ENCODE results near the gene CDAN1.

CDAN1 gene

DNA sequence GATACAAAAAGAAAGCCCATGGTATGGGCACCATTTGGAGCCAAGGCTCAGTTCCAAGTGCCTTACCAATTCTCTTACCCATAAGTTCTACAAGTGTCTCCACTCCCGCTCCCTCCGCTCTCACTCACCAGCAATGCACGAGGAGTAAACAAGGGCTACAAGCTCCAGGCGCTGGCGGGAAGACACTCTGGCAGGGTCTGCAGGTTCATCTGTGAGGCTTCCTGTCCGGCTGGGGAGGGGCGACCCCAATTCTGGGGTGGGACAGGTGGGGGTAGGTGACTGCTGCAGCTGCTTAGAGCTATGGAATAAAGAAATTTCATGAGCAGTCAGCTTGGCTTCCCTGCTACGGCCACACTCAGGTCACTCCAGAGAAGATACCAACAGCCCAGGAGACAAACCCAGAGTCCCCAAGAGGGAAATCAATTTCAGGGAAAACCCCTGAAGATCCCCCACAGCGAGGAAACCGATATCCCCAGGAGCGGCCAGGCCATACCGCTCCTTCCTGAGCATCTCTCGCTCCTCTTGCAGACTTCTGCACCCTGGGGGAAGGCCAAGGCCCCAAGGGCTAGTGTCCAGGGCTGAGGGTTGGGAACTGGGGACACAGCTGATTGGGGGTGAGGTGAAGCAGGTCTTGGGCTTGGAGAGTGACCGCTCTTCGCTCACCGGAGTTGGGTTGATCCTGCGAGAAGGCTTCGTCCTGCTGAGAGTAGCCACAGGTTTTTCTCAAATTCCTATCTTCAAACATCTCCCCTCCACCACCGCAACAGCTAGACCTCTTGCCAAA lies 1.4 kb downstream of the CDAN1 start:
- DNase-seq (ENCODE audit: low read depth in 1 of 2, low spot score in 1 of 2), result no peak

DNA sequence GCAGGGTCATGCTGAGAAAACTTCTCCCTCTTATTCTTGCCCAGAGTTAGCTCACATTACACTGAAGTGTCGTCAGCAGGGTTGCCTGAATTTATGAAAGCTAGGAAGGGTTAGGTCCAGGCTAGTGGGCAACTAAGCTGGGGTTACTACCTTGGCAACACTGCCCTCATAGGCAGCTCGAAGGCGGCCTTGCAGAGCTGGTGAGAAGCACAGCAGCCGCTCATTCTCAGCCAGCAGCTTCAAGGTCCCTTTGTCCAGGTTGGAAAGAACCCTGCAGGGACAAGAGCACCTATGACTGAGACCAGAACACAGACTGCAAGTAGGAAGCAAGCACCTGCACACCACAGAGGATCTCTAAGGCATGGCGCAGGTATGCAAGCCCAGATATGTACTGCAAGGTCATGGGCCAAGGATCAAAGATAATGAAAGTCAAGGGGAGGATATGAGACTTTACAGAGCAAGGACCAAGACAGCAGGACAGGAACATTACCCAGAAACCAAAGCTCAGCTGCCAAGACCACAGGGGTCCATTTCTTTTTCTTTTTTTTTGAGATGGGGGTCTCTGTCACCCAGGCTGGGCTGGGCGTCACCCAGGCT lies 2.8 kb downstream of the CDAN1 start:
- no peak for DNase-seq (ENCODE audit: low read depth in 1 of 2, low spot score in 1 of 2)

DNA sequence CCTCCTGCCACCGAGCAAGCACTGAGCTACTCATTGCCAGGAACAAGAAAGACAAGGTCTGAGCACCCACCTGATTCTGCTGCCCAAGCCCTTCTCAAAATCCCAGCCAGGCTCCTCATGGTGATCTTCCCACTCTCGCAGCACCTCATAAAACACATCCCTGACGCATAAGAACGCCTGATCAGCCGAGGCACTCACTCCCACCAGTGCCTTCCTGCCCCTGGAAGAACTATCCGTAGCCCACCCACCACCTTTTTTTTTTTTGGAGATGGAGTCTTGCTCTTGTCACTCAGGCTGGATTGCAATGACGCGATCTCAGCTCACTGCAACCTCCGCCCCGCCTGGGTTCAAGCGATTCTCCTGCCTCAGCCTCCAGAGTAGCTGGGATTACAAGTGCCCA lies 3.9 kb downstream of the CDAN1 start:
- no peak for DNase-seq (ENCODE audit: low read depth in 1 of 2, low spot score in 1 of 2)

DNA sequence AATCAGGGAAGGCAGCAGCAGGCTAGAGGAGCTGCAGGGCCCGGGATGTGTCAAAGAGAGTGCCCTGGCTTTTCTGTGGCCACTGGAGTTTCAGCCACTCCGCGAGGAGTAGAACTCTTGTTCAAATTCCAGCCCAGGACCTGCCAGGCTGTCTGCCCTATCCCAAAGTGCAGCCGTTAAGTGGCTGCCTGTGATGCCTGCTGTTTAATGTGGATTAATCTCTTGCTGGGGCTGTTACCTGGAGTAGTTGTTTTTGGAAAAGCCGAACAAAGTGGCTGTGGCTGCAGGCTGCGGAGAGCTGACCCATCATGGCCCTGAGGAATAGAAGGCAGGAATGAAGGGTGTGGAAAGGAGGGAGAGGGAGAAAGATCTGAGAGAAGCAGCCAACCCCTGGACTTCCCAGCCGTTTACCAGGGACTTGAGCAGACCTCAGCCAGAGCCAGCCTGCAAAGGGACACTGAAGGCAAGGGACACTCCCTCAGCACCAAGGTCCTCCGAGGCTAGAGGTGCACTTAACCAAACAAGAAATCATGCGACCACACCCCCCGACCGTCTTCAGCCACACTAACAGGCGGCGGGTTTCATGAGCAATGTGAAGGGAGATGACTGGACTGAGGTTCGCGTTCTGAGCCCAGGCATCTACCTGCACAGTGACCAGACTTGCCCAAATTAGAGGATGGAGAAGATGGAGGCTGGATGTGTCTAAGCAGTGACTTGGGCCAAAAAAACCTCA lies 4.7 kb downstream of the CDAN1 start:
- no peak for DNase-seq (ENCODE audit: low read depth in 1 of 2, low spot score in 1 of 2)

DNA sequence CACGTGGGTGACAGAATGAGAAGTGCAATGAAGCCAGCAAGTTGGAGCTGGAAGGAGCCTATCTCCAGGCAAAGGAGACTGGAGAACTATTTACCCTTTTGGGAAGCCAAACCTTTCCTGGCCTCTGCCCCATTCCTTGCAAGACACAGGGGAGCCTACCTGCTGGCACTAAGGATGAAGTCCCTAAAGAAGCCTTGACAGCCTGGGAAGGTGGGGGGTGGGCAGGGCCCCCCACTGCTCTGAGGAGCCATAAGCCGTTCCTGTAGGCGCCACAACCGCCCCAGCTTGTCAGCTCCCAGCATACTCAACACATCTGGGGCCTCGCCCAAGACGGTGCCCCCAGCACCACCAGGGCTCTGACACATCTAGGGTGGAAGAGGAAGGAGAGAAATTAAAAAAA lies 5.5 kb downstream of the CDAN1 start:
- DNase-seq (ENCODE audit: low read depth in 1 of 2, low spot score in 1 of 2), result no peak

DNA sequence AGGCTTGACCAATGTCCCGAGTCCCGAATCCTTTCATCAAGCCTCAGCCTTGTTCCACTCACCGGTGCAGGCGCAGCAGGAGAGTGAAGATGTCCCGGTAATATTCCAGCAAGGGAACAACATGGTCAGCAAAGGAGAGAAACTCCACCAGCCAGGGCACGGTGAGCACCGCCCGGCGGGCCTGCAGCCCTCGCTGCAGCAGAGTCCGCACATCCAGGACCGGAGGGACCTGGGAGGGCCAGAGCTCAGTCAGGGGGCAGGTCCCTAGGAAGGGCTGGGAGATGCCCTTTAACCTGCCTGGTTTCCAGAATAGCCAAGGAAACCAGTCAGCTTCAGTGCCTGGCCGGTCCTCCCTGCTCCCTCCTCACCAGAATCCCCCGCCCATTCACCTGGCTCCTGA lies 6.4 kb downstream of the CDAN1 start:
- no peak for DNase-seq (ENCODE audit: low read depth in 1 of 2, low spot score in 1 of 2)

DNA sequence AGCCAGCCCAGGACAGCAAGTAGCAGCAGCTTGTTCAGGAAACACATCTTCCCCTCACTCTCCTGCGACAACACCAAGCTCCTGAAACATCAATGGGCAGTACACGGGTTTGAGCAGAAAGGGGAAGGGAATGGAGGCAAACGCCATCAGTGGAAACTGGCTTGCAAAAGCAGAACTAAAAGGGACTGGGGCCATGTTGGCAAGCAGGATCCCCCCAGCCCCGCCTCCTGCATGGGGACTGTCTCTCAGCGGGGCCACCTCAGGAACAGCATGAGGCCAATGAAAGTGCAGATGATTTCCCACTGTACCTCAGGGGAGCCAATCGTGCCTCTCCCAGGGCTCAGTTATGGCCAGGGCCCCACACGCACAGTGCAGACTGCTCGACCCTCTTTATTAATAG lies 6.8 kb downstream of the CDAN1 start:
- DNase-seq (ENCODE audit: low read depth in 1 of 2, low spot score in 1 of 2), result no peak

DNA sequence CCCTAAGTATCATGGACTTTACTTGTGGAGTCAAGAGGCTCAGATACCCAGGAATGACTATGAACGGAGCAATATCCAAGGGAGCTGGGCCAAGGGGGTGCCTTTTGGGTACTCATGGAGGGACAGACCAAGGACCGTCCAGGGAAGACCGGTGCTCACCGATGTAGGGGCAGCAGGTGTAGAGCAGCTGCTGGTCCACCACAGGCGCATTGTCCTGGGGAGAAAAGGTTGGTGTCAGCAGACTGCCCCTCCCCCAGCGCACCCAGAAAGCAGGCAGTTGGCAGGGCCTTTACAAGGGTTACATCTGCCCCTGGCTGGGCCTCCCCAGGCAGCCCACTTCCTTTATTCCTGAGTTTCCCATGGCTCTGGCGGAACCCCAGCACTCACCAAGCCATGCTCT lies 7.5 kb downstream of the CDAN1 start:
- no peak for DNase-seq (ENCODE audit: low read depth in 1 of 2, low spot score in 1 of 2)

DNA sequence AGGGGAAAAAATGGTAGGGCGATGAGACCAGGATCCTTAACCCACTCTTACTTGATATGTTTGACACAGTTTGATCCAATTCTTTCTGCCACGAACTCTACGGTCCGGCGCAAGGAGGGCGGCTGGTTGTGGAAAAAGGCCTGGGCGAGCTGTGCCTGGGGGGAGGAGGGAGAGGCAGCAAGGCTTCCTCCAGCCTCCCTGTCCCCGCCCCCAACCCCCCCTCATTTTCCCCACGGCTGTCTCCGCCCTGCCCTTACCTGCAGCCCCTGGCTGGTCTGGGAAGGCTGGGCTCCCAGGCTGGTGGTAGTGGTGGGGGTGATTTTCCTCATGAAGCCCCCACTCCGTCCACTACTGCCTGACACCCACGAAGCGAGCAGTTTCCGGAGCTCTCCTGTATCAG lies 8.0 kb downstream of the CDAN1 start:
- no peak for DNase-seq (ENCODE audit: low read depth in 1 of 2, low spot score in 1 of 2)

DNA sequence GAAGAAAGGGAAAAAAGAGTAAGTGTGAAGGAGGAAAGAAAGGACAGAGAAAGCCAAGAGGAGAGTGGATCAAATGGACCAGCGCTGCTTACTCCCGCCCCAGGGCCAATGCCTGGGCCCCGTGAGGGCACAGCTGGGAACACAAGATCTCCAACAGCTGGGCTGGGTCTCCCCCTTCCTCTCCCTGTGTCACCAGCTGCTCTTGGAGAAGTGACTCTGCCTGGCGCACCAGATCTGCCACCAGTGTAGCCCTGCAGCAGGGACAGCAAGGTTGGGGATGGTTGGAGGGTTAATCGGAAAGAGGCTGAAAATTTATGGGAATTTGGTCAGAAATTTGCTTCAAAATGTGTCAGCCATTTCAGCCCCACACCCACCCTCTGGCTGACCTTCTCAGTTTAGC lies 8.4 kb downstream of the CDAN1 start:
- DNase-seq (ENCODE audit: low read depth in 1 of 2, low spot score in 1 of 2), result no peak

DNA sequence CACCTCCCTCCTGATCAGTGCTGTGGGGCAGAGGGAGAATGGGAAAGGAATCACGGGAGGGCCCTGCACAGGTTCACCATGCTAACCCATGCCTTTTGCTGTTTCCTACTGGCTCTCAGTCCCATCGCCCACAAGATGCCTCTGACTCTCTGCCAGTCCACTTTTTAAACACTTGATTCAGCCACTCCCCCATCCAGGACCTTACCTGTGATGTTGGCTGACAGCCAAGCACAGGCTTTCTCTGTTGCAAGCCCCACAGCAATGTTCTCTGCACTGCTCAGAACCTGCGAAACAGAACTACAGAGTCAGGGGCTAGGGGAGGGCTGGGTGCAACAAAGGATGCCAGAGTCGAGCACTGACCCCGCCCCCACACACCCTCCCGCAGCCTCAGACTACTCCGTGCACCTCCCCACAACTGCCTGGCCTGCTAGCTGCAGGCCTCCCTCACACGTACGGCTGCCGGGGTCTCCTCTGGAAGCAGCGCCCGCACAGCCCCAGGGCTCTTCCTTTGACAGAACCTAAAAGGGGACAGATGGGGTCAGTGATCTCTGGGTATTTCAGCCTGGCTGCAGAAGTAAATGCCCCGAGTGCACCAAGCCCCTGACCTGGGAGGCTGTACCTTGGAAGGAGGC lies 9.1 kb downstream of the CDAN1 start:
- no peak for DNase-seq (ENCODE audit: low read depth in 1 of 2, low spot score in 1 of 2)

DNA sequence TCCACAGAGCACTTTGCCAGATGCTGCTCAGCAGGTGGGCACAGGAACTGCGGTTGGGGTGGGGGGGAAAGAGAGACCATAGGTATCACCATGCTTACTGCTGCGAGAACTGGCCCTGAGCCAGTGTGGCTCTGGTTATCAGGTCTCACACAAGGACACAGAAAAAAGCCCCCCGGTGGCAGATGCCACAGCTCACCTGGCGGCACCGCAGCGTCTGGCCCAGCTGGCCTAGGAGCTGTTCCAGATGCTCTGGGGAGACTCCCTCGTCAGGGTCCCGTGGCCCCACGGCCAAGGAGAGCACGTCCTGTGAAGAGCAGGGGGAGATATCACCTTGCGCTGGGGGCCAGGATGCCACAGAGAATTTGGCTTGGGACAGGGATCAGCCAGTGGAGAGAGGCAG lies 10.8 kb downstream of the CDAN1 start:
- no peak for DNase-seq (ENCODE audit: low read depth in 1 of 2, low spot score in 1 of 2)

DNA sequence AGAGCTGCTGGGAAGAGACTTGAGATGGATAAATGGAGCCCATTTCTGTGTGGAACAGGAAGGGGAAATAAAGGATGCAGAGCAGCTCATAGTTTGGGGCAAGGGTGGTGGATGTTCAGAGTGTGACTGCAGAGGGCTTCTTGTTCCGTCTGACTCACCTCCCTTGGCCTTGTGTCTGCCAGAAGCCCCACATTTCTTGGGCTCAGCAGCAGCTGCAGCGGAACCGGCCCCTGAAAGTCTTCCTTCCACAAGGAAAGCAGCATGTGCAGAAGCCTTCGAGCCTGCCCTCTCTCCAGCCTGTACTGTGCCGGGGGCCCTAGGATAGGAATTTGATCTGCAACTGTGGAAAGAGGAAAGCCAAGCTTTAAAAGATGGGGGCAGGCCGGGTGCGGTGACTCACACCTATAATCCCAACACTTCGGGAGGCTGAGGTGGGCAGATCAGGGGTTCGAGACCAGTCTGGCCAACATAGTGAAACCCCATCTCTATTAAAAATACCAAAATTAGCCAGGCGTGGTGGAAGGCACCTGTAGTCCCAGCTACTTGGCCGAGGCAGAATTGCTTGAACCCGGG lies 11.5 kb downstream of the CDAN1 start:
- DNase-seq (ENCODE audit: low read depth in 1 of 2, low spot score in 1 of 2), result no peak

DNA sequence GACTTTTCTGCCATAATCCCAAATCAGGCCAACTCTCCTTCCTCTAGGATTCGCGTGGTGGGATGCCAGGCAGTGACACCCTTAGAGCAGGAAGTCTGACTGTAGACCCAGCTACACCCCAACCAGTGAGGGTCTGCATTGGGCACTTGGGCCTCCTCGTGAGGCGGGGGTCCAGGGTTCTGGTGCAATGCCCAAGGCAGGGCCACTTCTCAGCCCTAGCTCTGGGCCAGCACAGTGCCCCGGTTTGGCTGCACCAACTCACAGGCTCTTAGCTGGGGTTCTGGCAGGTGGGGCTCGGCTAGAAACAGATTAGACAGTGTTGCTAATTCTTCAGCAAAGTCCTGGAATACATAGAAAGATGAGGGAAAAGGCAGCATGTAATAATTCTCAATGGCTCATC lies 12.7 kb downstream of the CDAN1 start:
- no peak for DNase-seq (ENCODE audit: low read depth in 1 of 2, low spot score in 1 of 2)

DNA sequence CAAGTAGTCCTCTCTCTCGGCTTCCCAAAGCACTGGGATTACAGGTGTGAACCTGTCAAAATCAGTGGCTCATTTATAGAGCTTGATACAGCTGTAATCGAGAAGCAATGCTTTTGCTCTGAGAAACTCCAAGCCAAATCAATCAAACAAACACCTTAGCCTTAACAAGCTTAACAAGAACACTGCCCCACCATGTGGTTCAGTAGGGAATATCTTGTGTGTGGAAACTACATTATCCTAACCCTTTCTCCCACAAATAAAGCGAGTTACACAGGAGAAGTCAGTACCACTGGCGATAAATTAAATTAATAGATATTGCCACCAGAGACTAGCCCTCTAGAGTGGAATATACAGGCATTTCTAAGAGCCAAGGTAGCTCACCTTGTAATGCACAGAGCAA lies 13.9 kb downstream of the CDAN1 start:
- DNase-seq (ENCODE audit: low read depth in 1 of 2, low spot score in 1 of 2), result no peak

DNA sequence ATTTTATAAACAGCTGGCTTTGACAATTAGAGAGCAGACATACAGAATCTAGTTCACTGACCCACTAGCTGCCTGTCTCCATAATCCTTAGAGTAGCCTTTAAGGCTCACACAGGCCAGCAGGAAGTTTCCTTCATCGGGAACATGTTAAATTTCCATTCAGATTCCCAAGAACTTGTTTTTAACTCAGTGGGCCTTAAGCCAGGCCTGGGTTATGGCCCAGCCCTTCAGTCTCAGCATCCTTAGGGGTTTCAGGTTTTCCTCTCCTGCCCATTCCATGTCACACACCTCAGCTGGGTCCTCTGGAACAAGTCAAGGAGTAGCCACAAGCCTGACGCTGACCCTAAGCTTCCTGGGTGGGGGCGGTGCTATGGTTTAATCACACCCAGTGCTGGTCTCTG lies 15.0 kb downstream of the CDAN1 start:
- no peak for DNase-seq (ENCODE audit: low read depth in 1 of 2, low spot score in 1 of 2)

DNA sequence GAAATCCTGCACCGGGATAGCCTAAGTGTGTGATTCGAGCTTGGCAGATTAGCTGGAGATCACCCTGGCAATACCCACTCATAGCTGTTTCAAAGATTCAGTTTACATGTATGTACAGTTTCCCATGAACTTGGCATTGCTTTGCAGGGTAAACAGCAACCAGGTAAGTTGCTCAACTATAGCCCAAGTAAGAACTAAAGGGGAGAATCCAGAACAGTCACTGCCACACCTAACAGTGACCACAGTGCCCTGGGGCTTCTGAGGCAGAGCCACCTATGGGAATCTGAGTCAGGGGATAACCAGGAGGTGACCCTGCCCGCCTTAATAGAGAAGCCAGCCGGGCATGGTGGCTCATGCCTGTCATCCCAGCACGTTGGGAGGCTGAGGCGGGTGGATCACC lies 15.9 kb downstream of the CDAN1 start:
- no peak for DNase-seq (ENCODE audit: low read depth in 1 of 2, low spot score in 1 of 2)

DNA sequence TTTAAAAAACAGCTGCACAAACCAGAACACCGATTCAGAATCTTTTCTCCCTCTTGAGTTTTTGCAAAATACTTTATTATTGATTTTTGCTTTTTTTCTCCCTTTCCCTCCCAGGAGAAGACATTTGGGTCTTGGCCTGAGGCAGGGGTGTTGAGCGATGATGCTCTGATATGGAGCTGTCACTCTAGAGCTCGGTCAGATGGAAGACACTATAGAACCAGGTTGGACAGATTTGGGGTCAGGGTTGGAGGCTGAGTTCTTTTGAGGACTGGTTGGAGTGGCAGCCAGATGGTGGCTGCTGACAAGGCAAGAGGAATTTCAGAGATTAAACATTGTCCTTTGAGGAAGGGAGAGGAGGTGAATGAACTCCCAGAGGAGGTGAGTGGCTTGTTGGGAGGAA lies 16.9 kb downstream of the CDAN1 start:
- no peak for DNase-seq (ENCODE audit: low read depth in 1 of 2, low spot score in 1 of 2)

DNA sequence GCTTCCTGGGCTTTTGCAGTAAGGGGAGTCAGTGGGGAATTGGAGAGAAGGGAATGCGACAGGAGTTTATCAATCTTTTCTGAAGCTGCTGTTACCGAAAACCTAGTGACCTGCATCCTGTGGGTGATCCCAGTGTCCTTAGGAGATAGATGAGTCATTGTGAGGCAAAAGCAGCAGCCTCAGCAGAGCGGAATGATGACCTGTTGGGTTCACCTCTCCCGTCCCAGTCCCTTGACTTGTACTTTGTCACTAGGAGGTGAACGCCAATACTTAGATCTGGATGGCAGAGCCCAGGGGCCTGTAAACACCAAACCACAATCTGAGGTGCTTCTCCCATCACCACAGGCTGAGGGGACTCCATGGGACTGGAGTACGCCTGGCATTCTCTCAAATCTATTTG lies 17.9 kb downstream of the CDAN1 start:
- no peak for DNase-seq (ENCODE audit: low read depth in 1 of 2, low spot score in 1 of 2)

DNA sequence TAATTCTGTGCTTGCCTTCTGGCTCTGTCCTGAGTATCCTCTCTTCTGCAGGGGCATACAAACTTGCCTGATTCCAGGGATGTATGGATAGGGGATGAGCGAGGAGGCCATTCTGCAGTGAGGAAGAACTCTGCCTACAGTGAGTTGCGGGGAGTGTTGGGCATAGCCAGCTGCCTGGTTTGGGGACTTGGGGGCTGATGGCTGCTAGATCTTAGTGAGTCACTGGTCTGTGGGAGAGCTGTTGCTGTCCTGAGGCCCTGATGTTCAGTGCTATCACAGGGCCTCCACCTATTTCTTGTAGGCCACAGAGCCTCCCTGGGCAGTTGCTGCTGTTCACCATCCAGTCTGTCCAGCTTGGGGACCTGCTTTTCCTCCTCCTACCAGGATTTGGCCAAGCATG lies 20.3 kb downstream of the CDAN1 start:
- DNase-seq (ENCODE audit: low read depth in 1 of 2, low spot score in 1 of 2), result no peak

DNA sequence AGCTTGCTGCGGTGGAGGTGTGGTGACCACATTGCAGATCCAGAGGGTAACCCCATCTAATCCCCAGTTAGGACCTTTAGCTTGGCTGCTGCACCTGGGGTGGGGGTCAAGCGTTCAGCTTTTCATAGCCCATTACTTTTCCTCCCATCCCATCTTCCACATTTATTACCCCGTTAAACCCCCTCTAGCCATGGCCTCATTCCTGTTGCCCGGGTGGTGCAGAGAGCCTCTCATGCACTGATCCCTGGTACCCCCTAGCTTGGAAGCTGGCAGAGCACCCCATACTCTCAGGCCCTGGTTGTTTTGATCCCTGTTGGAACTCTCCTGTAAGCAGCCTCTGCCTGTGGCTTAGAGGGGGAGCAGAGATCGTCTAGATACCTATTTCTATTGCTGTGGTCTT lies 20.8 kb downstream of the CDAN1 start:
- no peak for DNase-seq (ENCODE audit: low read depth in 1 of 2, low spot score in 1 of 2)

DNA sequence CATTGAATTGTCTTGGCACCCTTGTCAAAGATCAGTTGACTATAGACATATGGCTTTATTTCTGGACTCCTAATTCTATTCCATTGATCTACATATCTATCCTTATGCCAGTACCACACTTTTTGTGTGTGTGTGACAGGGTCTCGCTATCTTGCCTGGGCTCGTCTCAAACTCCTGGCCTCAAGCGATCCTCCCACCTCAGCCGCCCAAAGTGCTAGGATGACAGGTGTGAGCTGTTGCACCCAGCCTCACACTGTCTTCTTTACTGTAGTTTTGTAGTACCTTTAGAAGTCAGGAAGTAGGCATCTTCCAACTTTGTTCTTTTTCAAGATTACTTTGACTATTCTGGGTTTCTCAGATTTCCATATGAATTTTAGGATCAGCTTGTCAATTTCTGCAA lies 24.3 kb downstream of the CDAN1 start:
- no peak for DNase-seq (ENCODE audit: low read depth in 1 of 2, low spot score in 1 of 2)

All from activated CD4-positive, alpha-beta T cell treated with anti-CD3 and anti-CD28 coated beads, Interleukin-2, amount 50 U/mL, for 24 hours (primary cell).